HG03103 (cell line): ENCODE data around the gene LIG1.
"Not testable (repeated sequence)": the region's sequence is repeated elsewhere in the genome, so short reads cannot be mapped to it uniquely, and the experiment has no call there.

Experiments
- ATAC-seq: cut with Tn5 transposase; IDR thresholded peaks from one replicate; pipeline ENCODE4 v1.9.1; 2021; ENCODE audit warnings: low read depth; ENCODE audit not compliant: unreplicated experiment

LIG1 gene

GRCh38 chr19:48123907-48124651 is 46.1 kb downstream of the LIG1 start:
- ATAC-seq = no peak

- no peak for ATAC-seq
Measured at GRCh38 chr19:48122421-48122820, 47.7 kb downstream of the LIG1 start.

GRCh38 chr19:48121909-48122371 is 48.2 kb downstream of the LIG1 start:
- no peak for ATAC-seq

- no peak for ATAC-seq
Measured at GRCh38 chr19:48121066-48121465, 49.1 kb downstream of the LIG1 start.

GRCh38 chr19:48120505-48120904 is 49.6 kb downstream of the LIG1 start:
- ATAC-seq = no peak

- ATAC-seq = no peak
Measured at GRCh38 chr19:48118131-48118517, 52.0 kb downstream of the LIG1 start.

- ATAC-seq = no peak
Measured at GRCh38 chr19:48117515-48118130, 52.5 kb downstream of the LIG1 start.

- no peak for ATAC-seq
Measured at GRCh38 chr19:48113190-48113917, 56.8 kb downstream of the LIG1 start.

GRCh38 chr19:48111280-48111679 is 58.9 kb downstream of the LIG1 start:
- no peak for ATAC-seq

- peak; percentile 49 for ATAC-seq
Measured at GRCh38 chr19:48110350-48110966, 59.7 kb downstream of the LIG1 start, which contains the start of gene PLA2G4C. TSS of gene PLA2G4C (minus strand) at chr19:48110817. CDS start at chr19:48106529, 4,288 bp downstream.

GRCh38 chr19:48108997-48109782 is 61.0 kb downstream of the LIG1 start:
- no peak for ATAC-seq

- no peak for ATAC-seq
Measured at GRCh38 chr19:48103922-48104321, 66.2 kb downstream of the LIG1 start.

GRCh38 chr19:48102870-48103751 is 67.0 kb downstream of the LIG1 start:
- ATAC-seq = no peak

- no peak for ATAC-seq
Measured at GRCh38 chr19:48095612-48096175, 74.5 kb downstream of the LIG1 start.

GRCh38 chr19:48094855-48095203 is 75.3 kb downstream of the LIG1 start:
- no peak for ATAC-seq

GRCh38 chr19:48094129-48094854 is 75.9 kb downstream of the LIG1 start:
- ATAC-seq = no peak

GRCh38 chr19:48091111-48091718 is 78.9 kb downstream of the LIG1 start:
- ATAC-seq = not testable (repeated sequence)

- ATAC-seq = no peak
Measured at GRCh38 chr19:48090281-48090802, 79.8 kb downstream of the LIG1 start.
